GM11168 (cell line): ENCODE measurements around the gene KAZN.
"Not testable (repeated sequence)": the region's sequence is repeated elsewhere in the genome, so short reads cannot be mapped to it uniquely, and the experiment has no call there.

Source experiments
- in situ Hi-C: fragments of 300-500 bp; cut with MboI; formaldehyde crosslinking; loops from one replicate; pipeline ENCODE4 v1.12.0; 2022; ENCODE audit warnings: low sequenced_read_pairs; ENCODE audit not compliant: unreplicated experiment

Gene KAZN

DNA sequence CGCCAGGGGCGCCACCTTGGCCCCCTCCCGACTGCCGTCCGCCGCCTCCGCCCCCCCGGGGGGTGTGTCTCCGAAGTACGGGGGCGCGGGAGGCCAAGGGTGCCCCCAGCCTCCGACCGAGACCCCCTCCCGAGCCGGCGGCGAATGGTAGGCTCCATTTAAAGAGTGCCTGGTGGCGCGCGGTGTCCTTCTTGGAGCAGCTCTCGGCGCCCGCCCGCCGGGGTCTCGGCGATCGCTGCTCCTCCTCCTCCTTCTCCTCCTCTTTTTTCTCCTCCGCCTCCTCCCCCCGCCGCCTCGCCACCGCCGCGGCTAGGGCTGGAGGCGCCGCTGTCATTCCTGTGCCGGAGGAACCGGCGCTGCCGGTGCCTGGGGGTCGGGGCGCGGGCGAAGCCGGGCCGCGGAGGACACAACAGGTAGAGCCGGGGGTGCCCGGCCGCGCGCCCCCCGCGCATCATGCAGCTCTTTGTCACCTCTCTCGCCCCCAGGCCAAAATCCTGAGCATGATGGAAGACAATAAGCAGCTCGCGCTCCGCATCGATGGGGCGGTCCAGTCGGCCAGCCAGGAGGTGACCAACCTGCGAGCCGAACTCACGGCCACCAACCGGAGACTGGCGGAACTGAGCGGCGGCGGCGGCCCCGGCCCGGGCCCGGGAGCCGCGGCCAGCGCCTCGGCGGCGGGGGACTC, at the start of gene KAZN:
Gene KAZN, plus strand, starts transcription at position 188 of the 685 bp plus-strand sequence.
- in situ Hi-C loops, result no loop called here

DNA sequence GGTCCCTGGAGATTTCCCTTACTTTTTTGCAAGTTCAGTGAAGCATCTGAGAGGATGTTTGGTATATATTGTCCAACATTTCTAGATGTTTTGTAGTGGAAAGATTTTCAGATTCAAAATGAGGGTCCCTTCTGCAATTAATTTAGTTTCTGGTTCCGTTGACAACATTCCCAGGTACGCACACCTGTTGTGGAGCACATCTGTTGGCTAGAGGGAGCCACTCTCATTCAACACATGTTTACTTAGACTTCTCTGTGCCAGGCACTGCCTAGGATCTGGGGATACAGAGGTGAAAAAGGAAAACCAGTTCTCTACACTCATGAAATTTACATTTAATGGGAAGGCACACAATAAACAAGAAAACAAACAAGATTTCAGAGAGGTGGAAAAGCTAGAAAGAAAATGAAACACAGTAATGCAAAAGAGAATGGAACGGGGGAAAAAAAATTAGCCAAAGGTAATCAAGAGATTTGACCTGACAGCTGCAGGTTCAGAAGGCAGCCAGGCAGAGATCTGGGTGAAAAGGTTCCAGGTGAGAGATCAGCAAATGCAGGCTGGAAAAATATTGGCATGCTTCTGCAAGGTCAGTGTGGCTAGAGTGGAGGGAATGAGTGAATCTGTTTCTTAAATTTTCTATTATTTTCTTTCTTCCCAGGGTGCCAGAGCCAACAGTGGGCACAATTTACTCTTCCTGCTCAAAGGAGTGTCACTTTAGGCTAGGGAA, 48.4 kb upstream of the KAZN start:
- in situ Hi-C loops, result loop anchor here (10.0 kb wide), 1 partner anchor 135 kb away; no protein-coding TSS in a partner anchor

DNA sequence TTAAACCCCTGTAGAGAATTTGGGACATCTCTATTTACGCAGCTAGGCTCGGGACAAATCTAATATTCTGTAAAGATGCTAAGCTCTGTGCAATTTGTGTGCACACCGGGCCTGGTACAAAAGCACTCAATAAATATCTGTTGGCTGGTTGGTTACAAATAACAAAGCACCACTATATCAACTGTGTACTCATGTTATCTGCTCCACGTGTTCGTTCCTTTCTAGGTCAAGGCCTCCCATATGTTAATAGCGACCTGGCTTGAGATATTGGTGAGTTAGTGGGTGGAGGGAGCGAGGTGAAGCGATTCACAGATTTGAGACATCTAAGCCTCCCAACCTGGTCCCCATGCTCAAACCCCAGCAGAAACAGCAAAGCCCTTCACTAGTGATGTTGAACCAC, 47.1 kb upstream of the KAZN start:
- in situ Hi-C loops, result loop anchor here (10.0 kb wide), 1 partner anchor 137 kb away; no protein-coding TSS in a partner anchor

DNA sequence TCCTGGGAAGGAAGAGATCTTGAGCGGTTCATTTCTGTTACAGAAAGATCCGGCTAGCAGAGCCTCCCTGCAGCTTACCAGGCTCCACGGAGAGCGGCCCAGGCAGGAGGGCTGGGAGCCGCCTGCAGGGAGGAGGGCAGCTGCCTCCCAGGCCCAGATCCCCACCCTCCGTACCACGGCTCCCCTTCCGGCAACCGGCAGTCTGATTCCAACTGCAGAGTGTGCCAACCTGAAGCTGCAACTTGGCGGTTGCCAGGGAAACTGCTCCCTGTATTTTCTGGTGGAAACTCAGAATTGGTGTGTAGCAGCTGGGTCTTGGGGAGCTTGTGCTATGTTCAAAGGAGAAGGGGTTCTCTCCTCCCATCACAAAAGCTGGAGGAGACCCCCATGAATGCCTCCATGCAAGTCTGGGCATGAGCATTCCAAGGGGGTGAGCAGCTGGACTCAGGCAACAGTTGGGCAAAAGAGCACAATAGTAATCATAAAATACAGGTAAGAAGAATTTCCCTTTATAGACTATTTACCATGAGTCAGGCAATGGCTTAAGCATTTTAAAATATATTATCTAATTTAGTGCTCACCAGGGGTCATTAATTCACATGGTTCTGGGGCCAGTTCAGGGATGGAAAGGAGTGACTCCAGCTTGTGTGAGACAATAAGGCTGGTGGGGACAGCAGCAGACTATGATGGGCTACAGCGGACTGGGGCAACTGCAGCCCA, 46.1 kb upstream of the KAZN start:
- in situ Hi-C loops, result loop anchor here (10.0 kb wide), 1 partner anchor 138 kb away; no protein-coding TSS in a partner anchor

DNA sequence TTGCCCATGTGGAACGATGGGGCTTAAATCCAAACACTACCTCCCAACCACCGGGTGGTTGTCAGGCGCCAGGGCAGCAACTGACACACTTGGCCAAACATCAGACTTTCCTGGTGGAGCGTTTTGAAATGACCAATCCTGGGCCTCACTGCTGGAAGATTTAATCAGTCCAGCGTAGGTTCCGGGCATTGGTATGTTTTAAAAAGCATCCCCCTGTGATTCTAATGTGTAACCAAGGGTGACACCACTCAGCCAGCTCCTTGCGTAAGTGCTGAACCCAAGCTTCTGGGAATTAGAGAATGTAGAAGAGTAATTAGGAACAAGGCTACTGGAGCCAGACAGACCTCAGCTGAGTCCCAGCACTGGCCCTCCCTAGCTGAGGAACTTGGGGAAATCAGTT, 44.8 kb upstream of the KAZN start:
- in situ Hi-C loops, result loop anchor here (10.0 kb wide), 1 partner anchor 139 kb away; no protein-coding TSS in a partner anchor

DNA sequence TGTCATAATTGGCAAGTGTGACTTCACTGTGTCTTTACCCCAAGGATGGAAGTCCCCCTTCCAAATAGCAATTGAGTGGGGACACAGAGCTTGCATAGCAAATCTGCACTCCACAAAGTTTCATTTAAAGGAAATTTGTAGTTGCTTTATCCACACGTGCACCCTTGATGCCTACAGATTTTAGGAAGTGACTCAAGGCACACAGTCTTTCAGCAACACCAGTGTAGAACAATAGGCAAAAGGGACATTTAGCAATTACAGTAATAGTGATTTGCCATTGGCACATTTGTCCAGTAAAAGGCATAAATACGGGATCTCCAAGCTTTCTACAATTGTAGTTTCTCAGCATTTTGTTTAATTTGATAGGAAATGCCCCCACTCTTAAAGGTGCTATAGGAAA, 43.4 kb upstream of the KAZN start:
- in situ Hi-C loops, result loop anchor here (10.0 kb wide), 1 partner anchor 140 kb away; no protein-coding TSS in a partner anchor

DNA sequence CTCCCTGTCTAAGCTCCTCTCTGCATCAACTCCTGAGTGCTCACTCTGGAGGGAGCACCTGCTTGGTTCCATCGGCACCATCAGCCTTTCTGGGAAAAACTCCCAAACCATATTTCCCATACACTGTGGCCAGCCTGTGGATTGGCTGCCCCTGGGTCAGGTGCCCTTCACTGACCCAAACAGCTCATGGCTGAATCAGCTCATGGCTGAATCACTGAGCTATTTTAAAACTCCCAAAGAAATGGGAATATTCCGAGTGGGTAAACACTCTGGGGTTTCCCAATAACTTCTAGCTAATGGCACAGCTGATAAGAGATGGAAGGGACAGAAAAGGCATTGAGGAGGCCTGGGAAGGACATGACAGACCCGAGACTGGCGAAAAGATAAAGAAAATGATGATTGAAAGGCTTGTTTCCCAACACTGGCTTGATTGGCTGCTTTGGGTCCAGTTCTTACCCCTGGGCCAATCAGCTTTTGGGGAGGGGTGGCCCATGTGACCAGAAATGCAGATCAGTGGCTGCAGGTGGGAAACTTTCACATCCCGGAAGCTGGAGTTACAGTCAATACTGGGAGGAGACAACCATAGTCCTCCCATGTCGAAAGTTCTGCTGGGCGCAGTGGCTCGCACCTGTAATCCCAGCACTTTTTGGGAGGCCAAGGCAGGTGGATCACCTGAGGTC, 37.3 kb upstream of the KAZN start:
- in situ Hi-C loops, result no loop called here

DNA sequence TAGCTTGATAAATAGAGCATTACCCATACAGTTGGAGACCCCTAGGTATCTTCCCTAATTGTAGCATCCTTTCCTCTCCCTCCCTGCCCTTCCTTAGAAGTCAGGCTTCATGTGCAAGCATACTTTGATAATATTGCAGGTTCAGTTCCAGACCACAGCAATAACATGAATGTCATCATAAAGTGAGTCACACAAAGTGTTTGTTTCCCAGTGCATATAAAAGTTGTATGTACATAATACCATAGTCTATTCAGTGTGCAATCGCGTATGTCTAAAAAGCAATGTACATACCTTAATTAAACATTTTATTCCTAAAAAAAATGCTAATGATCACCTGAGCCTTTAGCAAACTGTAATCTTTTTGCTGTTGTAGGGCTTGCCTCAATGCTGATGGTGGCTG, 33.4 kb upstream of the KAZN start:
- in situ Hi-C loops, result no loop called here

DNA sequence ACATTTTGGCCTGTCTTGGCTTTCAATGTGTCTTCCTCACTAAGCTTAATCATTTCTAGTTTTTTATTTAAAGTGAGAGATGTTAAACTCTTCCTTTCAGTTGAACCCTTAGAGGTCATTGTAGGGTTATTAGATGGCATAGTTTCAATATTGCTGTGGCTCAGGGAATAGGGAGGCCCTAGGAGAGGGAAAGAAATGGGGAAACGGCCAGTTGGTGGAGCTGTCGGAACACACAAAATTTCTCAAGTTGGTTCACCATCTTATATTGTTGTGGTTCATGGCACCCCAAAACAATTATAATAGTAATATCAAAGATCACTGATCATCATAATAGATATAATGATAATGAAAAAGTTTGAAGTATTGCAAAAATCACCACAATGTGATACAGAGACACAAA, 31.4 kb upstream of the KAZN start:
- in situ Hi-C loops, result no loop called here

DNA sequence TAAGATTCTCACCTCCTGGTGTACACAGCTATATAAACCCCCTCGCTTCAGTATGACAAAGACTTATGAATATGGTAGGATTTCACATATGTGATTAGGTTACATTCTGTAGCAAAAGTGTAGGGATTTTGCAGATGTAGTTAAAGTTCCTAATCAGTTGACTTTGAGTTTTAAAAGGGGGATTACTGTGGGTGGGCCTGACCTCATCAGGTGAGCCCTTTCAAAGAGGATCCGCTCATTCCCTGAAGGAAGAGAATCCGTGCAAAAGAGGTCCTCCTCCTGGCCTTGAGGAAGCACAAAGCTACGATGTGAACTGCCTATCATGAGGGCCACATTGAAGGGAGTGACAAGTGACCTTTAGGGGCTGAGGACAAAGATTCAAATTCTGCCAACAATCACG, 30.6 kb upstream of the KAZN start:
- in situ Hi-C loops, result no loop called here

DNA sequence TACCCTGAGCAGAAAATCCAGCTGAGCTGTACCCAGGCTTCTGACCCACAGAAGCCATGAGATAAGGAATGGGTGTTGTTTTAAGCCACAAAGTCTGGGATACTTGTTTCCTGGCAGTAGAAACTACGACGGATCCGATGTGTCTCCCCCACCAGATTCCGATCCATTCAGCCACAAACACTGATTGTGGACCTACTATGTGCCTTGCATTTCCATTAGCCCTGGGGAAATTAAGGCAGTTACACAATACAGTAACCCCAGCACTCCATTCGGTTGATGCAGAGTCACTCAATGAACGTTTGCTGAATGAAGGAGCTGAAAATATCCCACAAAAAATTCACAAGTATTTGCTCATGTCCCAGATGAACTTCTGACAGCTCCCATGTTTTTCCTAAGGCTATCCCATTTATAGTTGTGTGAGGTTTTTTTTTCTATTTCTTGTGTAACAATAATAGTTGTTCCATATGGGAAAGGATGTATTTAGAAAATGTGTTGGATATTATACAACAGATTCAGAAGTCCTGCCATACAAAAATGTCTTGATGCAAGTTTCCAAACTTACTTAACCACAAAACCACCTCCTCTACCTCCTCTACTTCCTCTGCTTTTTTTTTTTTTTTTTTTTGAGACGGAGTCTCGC, 29.6 kb upstream of the KAZN start:
- in situ Hi-C loops, result no loop called here

DNA sequence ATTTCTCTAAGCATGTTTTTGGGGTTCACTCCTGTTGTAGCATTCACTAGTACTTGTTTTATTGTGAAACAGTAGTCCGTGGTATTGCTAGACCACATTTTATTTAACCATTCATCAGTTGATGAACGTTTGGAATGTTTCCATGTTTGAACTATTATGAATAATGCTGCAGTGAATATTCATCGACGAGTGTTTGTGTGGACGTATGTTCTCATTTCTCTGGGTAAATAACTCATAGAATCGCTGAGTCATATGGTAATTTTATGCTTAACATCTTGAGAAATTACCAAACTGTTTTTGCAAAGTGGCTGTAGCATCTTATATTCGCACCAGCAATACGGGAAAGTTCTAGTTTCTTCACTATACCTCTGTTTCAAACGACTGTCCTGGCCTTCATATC, 28.0 kb upstream of the KAZN start:
- in situ Hi-C loops, result no loop called here

DNA sequence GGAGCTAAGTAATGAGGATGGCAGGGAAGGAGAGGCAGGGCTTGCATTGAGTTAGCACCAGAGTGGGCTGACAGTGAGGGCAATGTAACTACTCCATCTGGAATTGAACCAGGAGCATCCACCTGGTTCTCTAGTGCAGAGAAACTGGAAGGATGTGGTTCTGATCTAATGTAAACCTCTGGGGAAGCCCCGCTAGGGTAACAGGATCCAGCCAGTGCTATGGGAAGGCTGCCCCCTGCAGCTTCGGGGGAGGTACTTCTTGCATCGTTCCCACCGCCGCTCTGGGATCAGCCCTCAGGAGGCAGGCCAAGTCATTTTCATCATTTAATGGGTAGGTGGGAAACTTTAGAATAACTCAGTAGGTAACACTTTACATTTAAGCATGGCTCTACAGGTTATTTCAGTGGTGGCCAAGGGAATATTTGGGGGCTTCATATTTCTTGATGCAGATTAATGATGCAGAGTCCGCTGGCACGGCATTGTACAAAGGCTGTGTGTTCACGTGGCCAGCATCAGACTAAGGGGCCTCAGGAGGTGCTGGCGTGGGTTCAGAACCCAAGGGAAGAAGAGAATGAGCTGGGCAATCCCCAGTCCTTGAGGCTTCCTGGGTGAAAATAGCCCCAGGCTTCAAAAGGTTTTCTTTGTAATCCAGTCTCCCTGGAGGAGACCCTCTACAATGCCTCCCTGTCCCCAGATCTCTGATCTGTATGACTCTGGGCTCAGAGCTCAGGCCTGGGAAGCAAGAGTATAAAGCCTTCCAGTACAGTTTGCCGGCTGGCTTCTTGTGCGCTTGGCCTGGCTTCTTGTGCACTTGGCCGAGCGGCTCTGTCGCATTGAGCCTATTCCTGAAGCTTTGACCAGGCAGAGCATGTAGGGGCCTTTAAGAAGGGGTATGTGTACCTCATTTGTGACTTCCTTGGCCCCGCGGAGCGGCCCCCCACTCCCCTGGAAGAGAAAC, 26.4 kb upstream of the KAZN start:
- in situ Hi-C loops, result no loop called here

DNA sequence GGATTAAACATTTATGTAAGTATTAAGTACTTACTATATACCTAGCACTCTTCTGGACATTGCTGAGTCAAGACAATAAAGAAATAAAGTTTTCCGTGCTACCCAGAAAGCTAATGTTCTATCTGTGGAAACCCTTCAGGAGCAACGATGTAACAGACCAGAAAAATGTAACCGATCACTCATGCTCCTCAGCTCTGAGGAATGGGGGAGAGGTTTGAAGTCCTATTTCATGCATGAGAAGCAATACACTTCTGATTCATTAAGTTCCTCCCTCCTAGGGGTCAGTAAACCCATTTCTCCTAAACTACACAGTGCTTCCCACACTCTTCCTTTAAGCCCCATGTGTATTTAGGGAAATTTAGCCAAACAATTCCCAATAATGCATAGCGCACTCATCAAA, 25.6 kb upstream of the KAZN start:
- in situ Hi-C loops, result no loop called here

DNA sequence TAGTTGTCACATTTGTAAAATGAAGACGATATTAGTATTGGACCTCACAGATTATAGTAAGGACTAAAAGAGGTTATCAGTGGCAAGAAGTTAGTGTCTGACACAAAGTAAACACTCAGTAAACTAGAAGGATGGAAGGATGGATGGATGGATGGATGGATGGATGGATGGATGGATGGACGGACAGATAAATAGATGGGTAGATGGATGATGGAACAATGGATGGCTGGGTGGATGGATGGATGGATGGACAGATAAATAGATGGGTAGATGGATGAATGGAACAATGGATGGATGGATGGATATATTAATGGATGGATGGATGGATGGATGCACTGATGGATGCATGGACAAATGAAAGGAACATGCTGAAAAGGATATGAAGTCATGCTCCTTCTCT, 22.3 kb upstream of the KAZN start:
- in situ Hi-C loops, result no loop called here

DNA sequence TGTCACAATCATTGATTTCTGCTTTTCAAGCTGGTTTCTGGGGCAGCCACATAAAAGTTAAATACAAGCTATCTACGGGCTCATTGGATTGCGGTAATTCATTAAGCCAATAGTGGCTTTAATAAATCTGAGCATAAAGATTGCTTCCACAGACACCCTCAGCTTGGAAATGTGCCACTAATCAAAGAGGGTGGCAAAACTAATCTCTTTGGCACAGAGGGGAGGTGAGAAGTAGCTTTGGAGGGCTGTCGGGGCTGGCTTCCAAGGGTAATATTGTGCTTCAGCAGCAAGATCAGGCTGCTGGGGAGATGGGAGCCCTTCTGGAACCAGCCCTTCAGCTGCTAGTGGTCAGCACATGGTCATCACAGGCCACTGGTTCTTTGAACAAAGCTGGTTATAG, 21.2 kb upstream of the KAZN start:
- in situ Hi-C loops, result no loop called here

DNA sequence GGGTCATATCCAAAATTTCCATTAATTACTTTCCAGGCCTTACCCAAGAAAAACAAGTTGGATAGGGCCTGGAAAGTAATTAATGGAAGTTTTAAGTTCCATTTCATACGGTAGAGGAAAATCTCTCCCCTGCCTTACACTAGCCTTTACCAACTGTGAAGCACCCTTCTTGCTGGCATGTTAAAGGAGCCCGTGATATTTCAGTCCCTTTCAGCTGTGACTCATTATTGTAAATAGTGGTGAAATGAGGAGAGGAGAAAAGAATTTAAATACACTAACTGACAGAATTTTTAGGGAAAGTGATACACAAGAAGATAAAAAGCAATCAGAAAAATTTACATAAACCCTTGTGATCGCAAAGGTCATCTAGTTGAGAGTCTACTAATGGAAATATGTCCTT, 20.3 kb upstream of the KAZN start:
- in situ Hi-C loops, result no loop called here

DNA sequence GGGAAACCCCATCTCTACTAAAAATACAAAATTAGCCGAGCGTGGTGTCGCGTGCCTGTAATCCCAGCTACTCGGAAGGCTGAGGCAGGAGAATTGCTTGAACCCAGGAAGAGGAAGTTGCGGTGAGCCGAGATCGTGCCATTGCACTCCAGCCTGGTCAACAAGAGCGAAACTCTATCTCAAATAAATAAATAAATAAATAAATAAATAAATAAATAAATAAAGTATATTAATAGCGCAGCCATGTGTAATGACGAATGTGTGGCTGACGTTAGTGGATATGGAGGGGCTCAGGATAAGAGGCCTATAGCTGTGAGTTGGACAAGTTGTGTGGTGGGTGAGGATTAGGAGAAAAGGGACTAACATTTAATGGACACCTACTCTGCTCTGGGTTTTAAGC, 18.2 kb upstream of the KAZN start:
- in situ Hi-C loops, result not testable (repeated sequence)

DNA sequence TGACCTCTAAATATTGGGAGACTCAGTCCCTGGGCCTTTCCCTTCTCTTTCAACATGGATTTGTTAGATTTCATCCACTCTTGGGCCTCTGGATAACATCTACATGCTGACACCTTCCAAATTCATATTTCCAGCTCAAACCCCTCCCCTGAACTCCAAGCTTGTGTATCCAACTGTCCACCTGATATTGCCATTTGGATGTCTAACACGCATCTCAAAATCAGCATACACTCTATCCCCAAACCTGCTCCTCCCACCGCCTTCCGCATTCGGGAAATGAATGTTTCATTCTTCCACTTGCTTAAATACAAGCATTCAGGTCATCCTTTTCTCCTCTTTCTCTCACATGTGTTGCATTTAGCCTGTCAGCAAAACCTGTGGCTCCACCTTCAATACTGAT, 17.5 kb upstream of the KAZN start:
- in situ Hi-C loops, result no loop called here
